ENCODE measurements around the gene SLC2A5.
"Not testable (repeated sequence)": the region's sequence is repeated elsewhere in the genome, so short reads cannot be mapped to it uniquely, and the experiment has no call there.

SLC2A5 gene

GRCh38 chr1:9069326-9070100 is at the start of gene SLC2A5:
Gene SLC2A5, minus strand, starts transcription at chr1:9069635. Its CDS starts 99 bp downstream, at chr1:9069536.
- DNase-seq: peak; percentile 80

- no peak for DNase-seq
Measured at GRCh38 chr1:9118186-9118585, 48.8 kb upstream of the SLC2A5 start.

- no peak for DNase-seq
Measured at GRCh38 chr1:9115351-9116205, 46.1 kb upstream of the SLC2A5 start.

GRCh38 chr1:9112961-9113880 is 43.8 kb upstream of the SLC2A5 start:
- DNase-seq: no peak

- no peak for DNase-seq
Measured at GRCh38 chr1:9111957-9112356, 42.5 kb upstream of the SLC2A5 start.

- DNase-seq: no peak
Measured at GRCh38 chr1:9111357-9111691, 41.9 kb upstream of the SLC2A5 start.

GRCh38 chr1:9110669-9111356 is 41.4 kb upstream of the SLC2A5 start:
- DNase-seq: no peak

GRCh38 chr1:9108056-9108665 is 38.7 kb upstream of the SLC2A5 start:
- DNase-seq: no peak

GRCh38 chr1:9107136-9107535 is 37.7 kb upstream of the SLC2A5 start:
- no peak for DNase-seq

GRCh38 chr1:9106286-9106685 is 36.9 kb upstream of the SLC2A5 start:
- DNase-seq: no peak

- no peak for DNase-seq
Measured at GRCh38 chr1:9105336-9105867, 36.0 kb upstream of the SLC2A5 start.

GRCh38 chr1:9101510-9102146 is 32.2 kb upstream of the SLC2A5 start:
- peak; percentile 37 for DNase-seq

GRCh38 chr1:9100471-9101043 is 31.1 kb upstream of the SLC2A5 start:
- DNase-seq: no peak

- DNase-seq: no peak
Measured at GRCh38 chr1:9099555-9099954, 30.1 kb upstream of the SLC2A5 start.

- no peak for DNase-seq
Measured at GRCh38 chr1:9097947-9098705, 28.7 kb upstream of the SLC2A5 start.

GRCh38 chr1:9095818-9096217 is 26.4 kb upstream of the SLC2A5 start:
- DNase-seq: no peak

GRCh38 chr1:9093996-9094595 is 24.7 kb upstream of the SLC2A5 start:
- not testable (repeated sequence) for DNase-seq

- no peak for DNase-seq
Measured at GRCh38 chr1:9093581-9093980, 24.1 kb upstream of the SLC2A5 start.

- no peak for DNase-seq
Measured at GRCh38 chr1:9093091-9093490, 23.7 kb upstream of the SLC2A5 start.

- DNase-seq: no peak
Measured at GRCh38 chr1:9088807-9089206, 19.4 kb upstream of the SLC2A5 start.
